ENCODE measurements around the gene MUC5AC.
"Not testable (repeated sequence)": the region's sequence is repeated elsewhere in the genome, so short reads cannot be mapped to it uniquely, and the experiment has no call there.

MUC5AC gene

GRCh38 chr11:1162491-1163311, 4.9 kb downstream of the MUC5AC start:
- DNase-seq (ENCODE audit: low read depth): no peak
- in situ Hi-C loops (cut with HindIII; ENCODE audit: low sequenced_read_pairs): no loop called here

GRCh38 chr11:1163321-1163910, 5.7 kb downstream of the MUC5AC start:
- TF ChIP-seq CTCF (IDR thresholded peaks at IDR 0.05; ENCODE audit: low read depth, low read length, missing control alignments): no peak
- in situ Hi-C loops (cut with HindIII; ENCODE audit: low sequenced_read_pairs): no loop called here
- no peak overlapping the region for H3K4me3 ChIP-seq (ENCODE audit: low read depth, low read length)
- DNase-seq (ENCODE audit: low read depth): no peak

More at GRCh38 chr11:1162491-1163311, 4.9 kb downstream of the MUC5AC start:
- TF ChIP-seq CTCF (IDR thresholded peaks at IDR 0.05; ENCODE audit: low read depth, low read length, missing control alignments): no peak
- H3K4me3 ChIP-seq (ENCODE audit: low read depth, low read length): no peak overlapping the region

- no peak for TF ChIP-seq CTCF (IDR thresholded peaks at IDR 0.05; ENCODE audit: low read depth, low read length, missing control alignments)
- DNase-seq (ENCODE audit: low read depth): no peak
- H3K4me3 ChIP-seq (ENCODE audit: low read depth, low read length): no peak overlapping the region
- in situ Hi-C loops (cut with HindIII; ENCODE audit: low sequenced_read_pairs): no loop called here
Measured at GRCh38 chr11:1163911-1164735, 6.4 kb downstream of the MUC5AC start.

GRCh38 chr11:1164779-1165255, 7.1 kb downstream of the MUC5AC start:
- in situ Hi-C loops (cut with HindIII; ENCODE audit: low sequenced_read_pairs): not testable (repeated sequence)

GRCh38 chr11:1165256-1166041, 7.7 kb downstream of the MUC5AC start:
- TF ChIP-seq CTCF (IDR thresholded peaks at IDR 0.05; ENCODE audit: low read depth, low read length, missing control alignments): no peak
- DNase-seq (ENCODE audit: low read depth): no peak
- H3K4me3 ChIP-seq (ENCODE audit: low read depth, low read length): no peak overlapping the region
- in situ Hi-C loops (cut with HindIII; ENCODE audit: low sequenced_read_pairs): no loop called here

More at GRCh38 chr11:1164779-1165255, 7.1 kb downstream of the MUC5AC start:
- not testable (repeated sequence) for H3K4me3 ChIP-seq (ENCODE audit: low read depth, low read length); DNase-seq (ENCODE audit: low read depth)

- no peak for DNase-seq (ENCODE audit: low read depth)
- no peak for TF ChIP-seq CTCF (IDR thresholded peaks at IDR 0.05; ENCODE audit: low read depth, low read length, missing control alignments)
- in situ Hi-C loops (cut with HindIII; ENCODE audit: low sequenced_read_pairs): no loop called here
- H3K4me3 ChIP-seq (ENCODE audit: low read depth, low read length): no peak overlapping the region
Measured at GRCh38 chr11:1167256-1167655, 9.5 kb downstream of the MUC5AC start.
